Liver (tissue), 9 donors: ENCODE results near the gene RAD23B. TPM values are rescaled to one million over a fixed set of nuclear protein-coding genes. Genes with fewer than 3 reads are reported as not detected.

Experiments
- DNase-seq: peaks from one replicate; pipeline ENCODE4 v3.0.0-alpha.2; 2017; ENCODE audit warnings: low spot score
- H3K27ac ChIP-seq, 2 donors: one replicate each; pipeline ENCODE4 v1.7.0; 2013; ENCODE audit warnings: inconsistent platforms in 2 of 2, low read length in 2 of 2, control low read depth in 1 of 2, low read depth in 1 of 2, mild to moderate bottlenecking in 1 of 2
- H3K27me3 ChIP-seq, 4 donors: one replicate each; pipeline versions ENCODE4 v1.6.1 to v1.7.0; 2013; ENCODE audit warnings: low read length in 3 of 4, inconsistent platforms in 1 of 4, mild to moderate bottlenecking in 1 of 4, moderate library complexity in 1 of 4; ENCODE audit not compliant: control insufficient read depth in 4 of 4, insufficient read depth in 4 of 4
- H3K36me3 ChIP-seq, 4 donors: one replicate each; pipeline versions ENCODE4 v1.6.1 to v1.7.0; 2013; ENCODE audit warnings: low read length in 3 of 4, mild to moderate bottlenecking in 3 of 4, low read depth in 1 of 4, moderate library complexity in 1 of 4; ENCODE audit not compliant: control insufficient read depth in 4 of 4, insufficient read depth in 3 of 4
- H3K4me1 ChIP-seq, 4 donors: one replicate each; pipeline versions ENCODE4 v1.6.1 to v1.7.0; 2013; ENCODE audit warnings: low read length in 3 of 4, mild to moderate bottlenecking in 3 of 4, moderate library complexity in 1 of 4; ENCODE audit not compliant: control insufficient read depth in 4 of 4, insufficient read depth in 4 of 4
- H3K4me3 ChIP-seq, 3 donors: one replicate each; pipeline versions ENCODE4 v1.6.1 to v1.7.0; 2013; ENCODE audit warnings: low read length in 3 of 3, control low read depth in 1 of 3, low read depth in 1 of 3, mild to moderate bottlenecking in 1 of 3
- H3K9ac ChIP-seq, 2 donors: one replicate each; pipeline ENCODE4 v1.7.0; 2013; ENCODE audit warnings: low read length in 2 of 2, mild to moderate bottlenecking in 2 of 2, moderate library complexity in 2 of 2, control low read depth in 1 of 2, low read depth in 1 of 2
- H3K9me3 ChIP-seq, 4 donors: one replicate each; pipeline versions ENCODE4 v1.6.1 to v1.7.0; 2013; ENCODE audit warnings: low read length in 3 of 4; ENCODE audit not compliant: control insufficient read depth in 4 of 4
- ATF3 ChIP-seq: IDR thresholded peaks from 2 replicates; pipeline ENCODE4 v1.6.1; 2016; ENCODE audit warnings: antibody characterized with exemption
- CTCF ChIP-seq: fragments of 150-350 bp; IDR thresholded peaks from 2 replicates; pipeline ENCODE4 v1.5.1; 2017; ENCODE audit warnings: improper control_type of control experiment, low read depth, low read length; ENCODE audit not compliant: missing input control
- EGR1 ChIP-seq, 2 donors: IDR thresholded peaks; 2 replicates each; pipeline ENCODE4 v1.6.1; 2016 to 2018; ENCODE audit warnings: antibody characterized with exemption in 2 of 2, low read depth in 2 of 2
- FOXA1 ChIP-seq: IDR thresholded peaks from 2 replicates; pipeline ENCODE4 v1.6.1; 2016; ENCODE audit warnings: antibody characterized with exemption
- FOXA2 ChIP-seq: IDR thresholded peaks from 2 replicates; pipeline ENCODE4 v1.6.1; 2016; ENCODE audit warnings: antibody characterized with exemption
- GABPA ChIP-seq, 2 donors: IDR thresholded peaks in 1 of 2; conservative IDR thresholded peaks in 1 of 2; 2 replicates each; pipeline ENCODE4 v1.6.1; 2016; ENCODE audit warnings: antibody characterized with exemption in 2 of 2, mild to moderate bottlenecking in 1 of 2, moderate library complexity in 1 of 2
- JUND ChIP-seq, 2 donors: IDR thresholded peaks; 2 replicates each; pipeline ENCODE4 v1.6.1; 2016; ENCODE audit warnings: antibody characterized with exemption in 2 of 2
- NR2F2 ChIP-seq: IDR thresholded peaks from 2 replicates; pipeline ENCODE4 v1.6.1; 2016; ENCODE audit warnings: antibody characterized with exemption
- REST ChIP-seq: IDR thresholded peaks from 2 replicates; pipeline ENCODE4 v1.6.1; 2016; ENCODE audit warnings: antibody characterized with exemption, mild to moderate bottlenecking
- TAF1 ChIP-seq: conservative IDR thresholded peaks from 2 replicates; pipeline ENCODE4 v1.6.1; 2016; ENCODE audit warnings: antibody characterized with exemption, mild to moderate bottlenecking
- ZBTB33 ChIP-seq: IDR thresholded peaks from 2 replicates; pipeline ENCODE4 v1.6.1; 2016; ENCODE audit warnings: antibody characterized with exemption
- WGBS: extraction: QIAGEN DNeasy Blood & Tissue Kit; methylation state at CpG from one replicate; pipeline ENCODE4 v1.1.7; 2013; 5-methylcytosine and 5-hydroxymethylcytosine counted together
- polyA plus RNA-seq, 2 donors: library from polyadenylated mRNA; stranded (reverse) in 1 of 2; unstranded in 1 of 2; fragments of 200-250 nt in 1 of 2; fragments of >200 nt in 1 of 2; fragmentation: Nextera tagmentation in 1 of 2; extraction: Ambion mirVana in 1 of 2; gene quantifications; one replicate each; pipeline versions ENCODE4 v1.2.1 to v1.2.3, GENCODE V29; 2013 to 2015
- total RNA-seq, 2 donors: library from RNA; depleted of rRNA; stranded (reverse); fragments of >200 nt; gene quantifications; one replicate each; pipeline ENCODE4 v1.2.3, GENCODE V29; 2014
- donor health status: healthy.
- donor health status: healthy.
- donor health status: healthy.
- donor health status: healthy.
- donor health status: healthy.

Gene RAD23B
- total and polyA plus RNA-seq, 4 donors = 13.6 to 101 (median 61.6) TPM

- WGBS = 76% methylated on average over 6 of the region's 6 CpGs
- DNase-seq = no peak
Measured at GRCh38 chr9:107336718-107337360, 53.8 kb downstream of the RAD23B start.

More at GRCh38 chr9:107336718-107337360, 53.8 kb downstream of the RAD23B start:
- Histone ChIP-seq H3K9ac (no peak overlapping the region), H3K27me3 (no peaks in the 10 kb centered on the region), H3K4me1 (peaks cover 0 to 29% (median 9%) of the 10 kb centered on the region in 4 donors), H3K36me3 (peaks cover 4 to 31% (median 25%) of the 10 kb centered on the region in 4 donors), H3K27ac (no peak overlapping the region), H3K9me3 (no peaks in the 10 kb centered on the region), H3K4me3 (no peak overlapping the region)
- TF ChIP-seq GABPA (IDR thresholded peaks at IDR 0.05 in 1 of 2, conservative IDR thresholded peaks at IDR 0.05 in 1 of 2) = no peak
- no peak for TF ChIP-seq JUND (IDR thresholded peaks at IDR 0.05)
- no peak for TF ChIP-seq FOXA2
- TF ChIP-seq FOXA1 = no peak
- no peak for TF ChIP-seq TAF1
- TF ChIP-seq EGR1 (IDR thresholded peaks at IDR 0.05; ENCODE audit: low read depth in 2 of 2) = no peak
- TF ChIP-seq NR2F2 = no peak
- no peak for TF ChIP-seq REST
- TF ChIP-seq ATF3 = no peak
- no peak for TF ChIP-seq CTCF
- TF ChIP-seq ZBTB33 = no peak
